ENCODE data around the gene HACL1. TPM values are rescaled to one million over a fixed set of nuclear protein-coding genes. Genes with fewer than 3 reads are reported as not detected.

Gene HACL1
- total and polyA plus RNA-seq, 2 donors (not counting 1 experiment from before 2014, with no cell fraction given): 20.8 to 38.7 TPM

DNA sequence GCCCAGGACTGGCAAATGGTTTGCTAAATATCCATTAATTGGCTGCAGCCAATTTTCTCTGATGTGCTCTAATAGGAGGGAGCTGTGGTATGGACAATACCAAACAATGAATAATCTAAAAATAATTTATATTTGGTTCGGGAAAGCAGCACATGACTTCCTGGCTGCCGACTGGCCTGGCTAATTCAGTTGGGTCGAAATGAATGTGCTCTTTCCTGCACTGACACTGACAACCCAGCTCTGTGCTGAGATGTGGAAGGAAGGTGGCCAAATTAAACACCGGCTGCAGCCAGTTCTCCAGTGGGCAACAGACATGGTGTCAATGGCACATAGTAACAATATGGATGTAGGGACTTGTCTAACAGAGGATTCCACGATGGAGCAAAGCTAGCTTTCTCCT, 58.8 kb downstream of the HACL1 start:
- Histone ChIP-seq H3K36me3 (replicated peaks in 1 of 2; ENCODE audit: control extremely low read depth in 1 of 2, control insufficient read depth in 1 of 2, extremely low read depth in 1 of 2, insufficient read depth in 2 of 2, low read length in 1 of 2) (no peaks in the 10 kb centered on the region), H3K27me3 (replicated peaks in 1 of 4; ENCODE audit: control extremely low read depth in 1 of 4, control insufficient read depth in 3 of 4, insufficient read depth in 4 of 4, low read length in 3 of 4) (no peaks in the 10 kb centered on the region), H3K79me2 (ENCODE audit: control insufficient read depth, insufficient read depth, low read length) (no peaks in the 10 kb centered on the region), H3K27ac (ENCODE audit: low read length in 2 of 2) (no peak overlapping the region), H3K9me3 (ENCODE audit: control extremely low read depth in 1 of 3, control insufficient read depth in 2 of 3, insufficient read depth in 1 of 3, low read length in 2 of 3) (peaks cover 0 to 5% (median 0%) of the 10 kb centered on the region in 3 donors), H3K4me2 (replicated peaks; ENCODE audit: low read depth, low read length, poor library complexity, severe bottlenecking) (no peak overlapping the region), H3K4me1 (ENCODE audit: control insufficient read depth in 2 of 2, insufficient read depth in 2 of 2, low read length in 2 of 2) (no peaks in the 10 kb centered on the region), H3K4me3 (ENCODE audit: control extremely low read depth in 1 of 5, extremely low read depth in 1 of 5, insufficient read depth in 1 of 5, low read depth in 2 of 5, low read length in 4 of 5) (no peak overlapping the region), H4K20me1 (ENCODE audit: control insufficient read depth, insufficient read depth, low read length, poor library complexity, severe bottlenecking) (no peaks in the 10 kb centered on the region), H2AFZ (ENCODE audit: insufficient read depth, low read depth, low read length, poor library complexity, severe bottlenecking) (no peak overlapping the region), H3K9ac (ENCODE audit: low read length) (no peak overlapping the region)
- WGBS (ENCODE audit: insufficient coverage): 8% methylated on average over 2 of the region's 5 CpGs
- CTCF ChIA-PET: no interaction called here
- intact Hi-C loops (cut with micrococcal nuclease): loop anchor here (10.0 kb wide), 1 partner anchor 98 kb away; no protein-coding TSS in a partner anchor
- ATAC-seq (ENCODE audit: low read depth): no peak
- H3K4me1 Mint-ChIP-seq: no peaks in the 10 kb centered on the region
- peaks cover 8% of the 10 kb centered on the region for H3K9me3 Mint-ChIP-seq (ENCODE audit: insufficient read depth)
- no peak overlapping the region for H3K27ac Mint-ChIP-seq
- TF ChIP-seq, protein P1, sequence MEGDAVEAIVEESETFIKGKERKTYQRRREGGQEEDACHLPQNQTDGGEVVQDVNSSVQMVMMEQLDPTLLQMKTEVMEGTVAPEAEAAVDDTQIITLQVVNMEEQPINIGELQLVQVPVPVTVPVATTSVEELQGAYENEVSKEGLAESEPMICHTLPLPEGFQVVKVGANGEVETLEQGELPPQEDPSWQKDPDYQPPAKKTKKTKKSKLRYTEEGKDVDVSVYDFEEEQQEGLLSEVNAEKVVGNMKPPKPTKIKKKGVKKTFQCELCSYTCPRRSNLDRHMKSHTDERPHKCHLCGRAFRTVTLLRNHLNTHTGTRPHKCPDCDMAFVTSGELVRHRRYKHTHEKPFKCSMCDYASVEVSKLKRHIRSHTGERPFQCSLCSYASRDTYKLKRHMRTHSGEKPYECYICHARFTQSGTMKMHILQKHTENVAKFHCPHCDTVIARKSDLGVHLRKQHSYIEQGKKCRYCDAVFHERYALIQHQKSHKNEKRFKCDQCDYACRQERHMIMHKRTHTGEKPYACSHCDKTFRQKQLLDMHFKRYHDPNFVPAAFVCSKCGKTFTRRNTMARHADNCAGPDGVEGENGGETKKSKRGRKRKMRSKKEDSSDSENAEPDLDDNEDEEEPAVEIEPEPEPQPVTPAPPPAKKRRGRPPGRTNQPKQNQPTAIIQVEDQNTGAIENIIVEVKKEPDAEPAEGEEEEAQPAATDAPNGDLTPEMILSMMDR (IDR thresholded peaks at IDR 0.05): no peak
- TF ChIP-seq EZH2 (IDR thresholded peaks at IDR 0.05; ENCODE audit: borderline replicate concordance, insufficient read depth, low read depth, low read length, poor library complexity, severe bottlenecking): no peak
- no peaks in the 10 kb centered on the region for H3K27me3 Mint-ChIP-seq
- H3K4me3 Mint-ChIP-seq: no peak overlapping the region
- no peak for DNase-seq
- POLR2A ChIA-PET: no interaction called here

DNA sequence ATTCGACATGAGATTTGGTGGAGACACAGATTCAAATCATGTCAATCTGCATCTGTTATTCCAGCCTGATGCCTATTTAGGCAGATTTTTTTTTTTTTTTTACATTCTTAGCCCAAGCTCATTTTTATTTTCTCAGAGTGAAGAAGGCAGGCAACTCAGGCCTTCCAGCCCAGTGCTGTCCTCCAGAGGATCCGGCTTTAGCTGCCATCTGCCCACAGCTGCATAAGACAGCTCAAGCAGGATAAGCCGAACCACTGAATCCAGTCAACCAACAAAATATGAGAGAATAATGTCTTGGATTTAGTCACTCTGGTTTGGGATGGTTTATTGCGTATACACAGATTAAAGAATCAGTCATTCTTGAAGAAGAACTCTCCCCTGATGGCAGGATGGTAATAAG, 60.0 kb downstream of the HACL1 start:
- Histone ChIP-seq H4K20me1 (ENCODE audit: control insufficient read depth, insufficient read depth, low read length, poor library complexity, severe bottlenecking) (no peaks in the 10 kb centered on the region), H3K79me2 (ENCODE audit: control insufficient read depth, insufficient read depth, low read length) (no peaks in the 10 kb centered on the region), H3K4me2 (replicated peaks; ENCODE audit: low read depth, low read length, poor library complexity, severe bottlenecking) (no peak overlapping the region), H3K9me3 (ENCODE audit: control extremely low read depth in 1 of 3, control insufficient read depth in 2 of 3, insufficient read depth in 1 of 3, low read length in 2 of 3) (no peaks in the 10 kb centered on the region), H3K4me1 (ENCODE audit: control insufficient read depth in 2 of 2, insufficient read depth in 2 of 2, low read length in 2 of 2) (no peaks in the 10 kb centered on the region), H3K27me3 (replicated peaks in 1 of 4; ENCODE audit: control extremely low read depth in 1 of 4, control insufficient read depth in 3 of 4, insufficient read depth in 4 of 4, low read length in 3 of 4) (no peaks in the 10 kb centered on the region), H2AFZ (ENCODE audit: insufficient read depth, low read depth, low read length, poor library complexity, severe bottlenecking) (no peak overlapping the region), H3K27ac (ENCODE audit: low read length in 2 of 2) (no peak overlapping the region), H3K36me3 (replicated peaks in 1 of 2; ENCODE audit: control extremely low read depth in 1 of 2, control insufficient read depth in 1 of 2, extremely low read depth in 1 of 2, insufficient read depth in 2 of 2, low read length in 1 of 2) (no peaks in the 10 kb centered on the region), H3K9ac (ENCODE audit: low read length) (no peak overlapping the region), H3K4me3 (ENCODE audit: control extremely low read depth in 1 of 5, extremely low read depth in 1 of 5, insufficient read depth in 1 of 5, low read depth in 2 of 5, low read length in 4 of 5) (no peak overlapping the region)
- 100% methylated on average over 1 of the region's 4 CpGs for WGBS (ENCODE audit: insufficient coverage)
- ATAC-seq (ENCODE audit: low read depth): no peak
- POLR2A ChIA-PET: no interaction called here
- no peak for DNase-seq
- TF ChIP-seq EZH2 (IDR thresholded peaks at IDR 0.05; ENCODE audit: borderline replicate concordance, insufficient read depth, low read depth, low read length, poor library complexity, severe bottlenecking): no peak
- TF ChIP-seq, protein P1 (IDR thresholded peaks at IDR 0.05): no peak
- no peaks in the 10 kb centered on the region for H3K4me1 Mint-ChIP-seq
- intact Hi-C loops (cut with micrococcal nuclease): loop anchor here (10.0 kb wide), 1 partner anchor 97 kb away; no protein-coding TSS in a partner anchor
- H3K27me3 Mint-ChIP-seq: no peaks in the 10 kb centered on the region
- H3K27ac Mint-ChIP-seq: no peak overlapping the region
- H3K9me3 Mint-ChIP-seq (ENCODE audit: insufficient read depth): peaks cover 3% of the 10 kb centered on the region
- CTCF ChIA-PET: no interaction called here
- no peak overlapping the region for H3K4me3 Mint-ChIP-seq

All from B cell (primary cell).